ENCODE results near the gene CES2.

CES2 gene

GRCh38 chr16:66918803-66919568 is 16.3 kb upstream of the CES2 start, which contains the start of gene CDH16:
TSS of gene CDH16 (minus strand) at chr16:66918885. CDS start at chr16:66918065, 820 bp downstream.
- no peak for TF ChIP-seq CTCF (IDR thresholded peaks at IDR 0.05; ENCODE audit: control insufficient read depth, insufficient read depth, low read depth, low read length, missing control alignments)
- no peak within 1 kb of the TSS for H3K4me3 ChIP-seq (ENCODE audit: control insufficient read depth, low read depth, low read length)
- DNase-seq (ENCODE audit: low read depth), result no peak

DNA sequence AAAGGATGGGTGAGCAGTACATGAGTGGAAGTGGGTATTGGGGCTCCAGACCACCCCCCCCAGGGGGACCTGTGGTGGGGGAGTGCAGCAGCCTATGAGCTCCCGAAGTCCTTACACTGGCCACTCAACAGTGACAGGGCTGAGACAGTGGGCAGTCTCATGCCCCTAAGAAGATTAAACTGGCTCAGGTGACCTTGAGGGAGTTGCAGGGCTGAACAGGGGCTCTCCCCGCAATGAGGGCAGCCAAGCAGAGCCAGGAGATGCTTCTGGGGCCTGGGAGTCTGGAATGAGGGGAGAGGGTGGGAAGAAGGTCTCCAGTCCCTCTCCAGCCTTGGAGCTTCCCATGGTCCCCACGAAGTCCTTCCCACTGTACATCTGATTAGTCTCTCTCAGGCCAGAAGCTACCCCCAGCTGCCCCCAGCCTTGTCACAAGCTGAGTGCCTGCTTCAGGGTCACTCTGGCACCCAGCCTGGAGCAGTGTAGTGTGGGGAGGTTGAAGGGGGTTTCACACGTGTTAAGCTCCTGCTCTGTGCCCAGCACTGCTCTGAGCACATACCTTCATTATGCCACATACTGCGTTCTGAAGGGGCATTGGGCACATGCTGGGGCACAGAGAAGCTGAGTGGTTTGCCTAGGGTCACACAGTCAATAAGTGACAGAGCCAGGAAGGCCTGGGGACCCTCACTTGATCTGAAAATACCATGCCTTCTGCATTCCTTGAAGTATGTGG is 15.6 kb upstream of the CES2 start:
- no peak overlapping the region for H3K4me3 ChIP-seq (ENCODE audit: control insufficient read depth, low read depth, low read length)
- DNase-seq (ENCODE audit: low read depth), result no peak
- no peak for TF ChIP-seq CTCF (IDR thresholded peaks at IDR 0.05; ENCODE audit: control insufficient read depth, insufficient read depth, low read depth, low read length, missing control alignments)

DNA sequence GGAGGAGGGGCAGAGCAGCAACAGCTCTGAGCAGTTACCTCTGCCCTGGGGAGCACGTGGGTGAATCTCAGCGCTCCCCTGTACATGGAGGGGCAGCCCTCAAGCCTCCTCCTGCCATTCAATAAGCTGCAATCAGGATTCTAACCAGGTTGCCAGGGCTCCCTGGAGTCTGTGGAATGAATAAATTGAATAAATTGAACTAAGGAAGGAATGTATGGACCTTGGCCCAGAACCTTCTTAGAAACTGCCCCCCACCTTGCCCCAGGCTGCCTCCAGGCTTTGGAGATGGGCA is 15.1 kb upstream of the CES2 start:
- DNase-seq (ENCODE audit: low read depth), result no peak
- no peak for TF ChIP-seq CTCF (IDR thresholded peaks at IDR 0.05; ENCODE audit: control insufficient read depth, insufficient read depth, low read depth, low read length, missing control alignments)
- H3K4me3 ChIP-seq (ENCODE audit: control insufficient read depth, low read depth, low read length), result no peak overlapping the region

- no peak overlapping the region for H3K4me3 ChIP-seq (ENCODE audit: control insufficient read depth, low read depth, low read length)
- DNase-seq (ENCODE audit: low read depth), result no peak
- TF ChIP-seq CTCF (IDR thresholded peaks at IDR 0.05; ENCODE audit: control insufficient read depth, insufficient read depth, low read depth, low read length, missing control alignments), result no peak
These were observed 14.2 kb upstream of the CES2 start for GRCh38 chr16:66920924-66921680.

GRCh38 chr16:66921729-66922450 is 13.4 kb upstream of the CES2 start:
- no peak overlapping the region for H3K4me3 ChIP-seq (ENCODE audit: control insufficient read depth, low read depth, low read length)
- DNase-seq (ENCODE audit: low read depth), result no peak
- TF ChIP-seq CTCF (IDR thresholded peaks at IDR 0.05; ENCODE audit: control insufficient read depth, insufficient read depth, low read depth, low read length, missing control alignments), result no peak

DNA sequence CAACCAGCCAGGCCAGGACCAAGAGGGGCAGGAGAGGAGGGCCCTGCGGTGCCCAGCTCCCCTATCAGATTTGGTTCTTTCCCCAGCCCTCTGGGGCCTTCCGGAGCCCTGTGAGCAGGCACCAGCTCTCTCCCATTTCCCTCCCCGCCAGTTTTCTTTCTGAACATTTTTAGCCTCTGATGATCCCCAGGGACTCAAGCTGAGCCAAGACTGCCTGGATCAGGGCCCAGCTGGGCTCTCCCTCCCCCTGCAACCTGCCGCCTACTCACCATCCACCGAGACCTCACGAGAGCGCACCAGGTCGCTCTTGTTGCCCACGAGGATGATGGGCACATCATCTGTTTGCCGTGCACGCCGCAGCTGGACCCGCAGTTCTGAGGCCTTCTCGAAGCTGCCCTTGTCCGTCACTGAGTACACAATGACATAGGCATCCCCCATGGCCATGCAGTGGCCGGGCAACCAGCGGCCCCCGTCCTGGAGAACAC is 12.0 kb upstream of the CES2 start:
- no peak for DNase-seq (ENCODE audit: low read depth)
- TF ChIP-seq CTCF (IDR thresholded peaks at IDR 0.05; ENCODE audit: control insufficient read depth, insufficient read depth, low read depth, low read length, missing control alignments), result no peak
- H3K4me3 ChIP-seq (ENCODE audit: control insufficient read depth, low read depth, low read length), result no peak overlapping the region
